GM12865 (cell line): Measurements from ENCODE around the gene MVB12B.

Experiments used
- DNase-seq: peaks from one replicate; pipeline ENCODE4 v3.0.0; 2010; ENCODE audit warnings: low read depth
- H3K4me3 ChIP-seq: 2 replicates; pipeline ENCODE4 v1.5.1; 2011; ENCODE audit warnings: mild to moderate bottlenecking, low read depth, low read length, control low read depth
- TF ChIP-seq, protein P1 (sequence below): IDR thresholded peaks from 2 replicates; pipeline ENCODE4 v1.5.1; 2011; ENCODE audit warnings: low read length, control low read depth, low read depth, inconsistent platforms; ENCODE audit not compliant: insufficient read depth; ENCODE audit errors: missing control alignments

The MVB12B gene

DNA sequence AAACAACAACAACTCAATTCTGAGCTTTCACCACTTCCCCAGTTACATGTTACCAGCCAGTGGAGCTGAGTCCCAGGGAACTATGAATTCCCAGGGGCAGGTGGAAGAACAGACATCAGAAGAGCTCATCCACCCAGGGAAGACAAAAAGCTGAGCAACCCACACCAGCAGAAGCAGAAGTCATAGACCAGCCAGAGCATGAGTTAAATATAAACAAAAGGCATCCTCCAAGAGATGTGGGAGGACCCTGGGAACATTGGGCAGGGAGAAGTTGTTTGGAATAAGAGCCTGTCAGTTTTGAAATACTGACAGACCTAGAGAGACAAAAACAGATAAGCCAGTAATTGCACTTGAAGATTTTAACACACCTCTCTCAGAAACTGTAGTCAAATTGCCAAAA, 184.8 kb downstream of the MVB12B start:
- DNase-seq, result no peak
- no peak overlapping the region for H3K4me3 ChIP-seq
- TF ChIP-seq, protein P1, sequence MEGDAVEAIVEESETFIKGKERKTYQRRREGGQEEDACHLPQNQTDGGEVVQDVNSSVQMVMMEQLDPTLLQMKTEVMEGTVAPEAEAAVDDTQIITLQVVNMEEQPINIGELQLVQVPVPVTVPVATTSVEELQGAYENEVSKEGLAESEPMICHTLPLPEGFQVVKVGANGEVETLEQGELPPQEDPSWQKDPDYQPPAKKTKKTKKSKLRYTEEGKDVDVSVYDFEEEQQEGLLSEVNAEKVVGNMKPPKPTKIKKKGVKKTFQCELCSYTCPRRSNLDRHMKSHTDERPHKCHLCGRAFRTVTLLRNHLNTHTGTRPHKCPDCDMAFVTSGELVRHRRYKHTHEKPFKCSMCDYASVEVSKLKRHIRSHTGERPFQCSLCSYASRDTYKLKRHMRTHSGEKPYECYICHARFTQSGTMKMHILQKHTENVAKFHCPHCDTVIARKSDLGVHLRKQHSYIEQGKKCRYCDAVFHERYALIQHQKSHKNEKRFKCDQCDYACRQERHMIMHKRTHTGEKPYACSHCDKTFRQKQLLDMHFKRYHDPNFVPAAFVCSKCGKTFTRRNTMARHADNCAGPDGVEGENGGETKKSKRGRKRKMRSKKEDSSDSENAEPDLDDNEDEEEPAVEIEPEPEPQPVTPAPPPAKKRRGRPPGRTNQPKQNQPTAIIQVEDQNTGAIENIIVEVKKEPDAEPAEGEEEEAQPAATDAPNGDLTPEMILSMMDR, result no peak

DNA sequence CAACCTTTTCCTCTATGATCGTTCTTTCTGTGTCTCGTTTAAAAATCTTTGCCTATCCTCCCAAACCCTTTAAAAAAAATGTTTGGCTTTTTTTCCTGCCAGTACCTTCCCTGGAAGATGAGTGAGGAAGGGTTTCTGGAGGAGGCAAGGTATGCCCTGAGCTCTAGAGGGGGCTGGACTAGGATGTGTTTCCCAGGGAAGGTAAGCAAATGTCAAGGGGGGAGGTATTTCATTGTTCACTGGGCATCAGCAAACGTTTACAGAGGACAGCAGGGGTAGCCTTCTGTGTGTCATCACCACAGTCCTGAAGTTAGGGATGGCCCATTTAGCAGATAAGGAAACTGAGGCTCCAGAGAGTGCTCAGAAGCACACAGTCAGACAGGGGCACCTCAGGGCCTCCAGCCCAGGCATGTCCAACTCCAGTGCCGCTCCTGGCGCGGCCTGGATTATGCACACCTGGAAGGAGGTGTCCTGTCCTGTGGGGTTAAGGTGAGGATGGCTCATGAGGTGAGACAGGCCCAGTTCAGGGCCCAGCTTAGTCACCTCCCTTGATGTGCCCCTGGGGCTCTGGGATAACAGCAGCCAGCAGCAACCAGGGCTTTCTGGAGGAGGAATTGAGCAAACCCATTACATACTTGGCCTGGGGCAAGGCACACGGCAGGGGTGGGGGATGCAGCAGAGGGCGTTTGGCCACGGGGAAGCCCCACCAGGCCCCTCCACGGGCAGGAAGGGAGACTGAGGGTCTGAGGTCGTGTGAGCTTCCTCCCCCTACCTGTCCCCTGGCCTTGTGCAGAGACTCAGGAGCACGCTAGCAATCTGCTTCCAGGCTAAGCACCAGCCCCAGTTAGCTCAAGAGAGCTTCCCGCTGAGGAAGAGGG, 186.8 kb downstream of the MVB12B start:
- H3K4me3 ChIP-seq, result no peak overlapping the region
- DNase-seq, result no peak
- TF ChIP-seq, protein P1, result no peak

DNA sequence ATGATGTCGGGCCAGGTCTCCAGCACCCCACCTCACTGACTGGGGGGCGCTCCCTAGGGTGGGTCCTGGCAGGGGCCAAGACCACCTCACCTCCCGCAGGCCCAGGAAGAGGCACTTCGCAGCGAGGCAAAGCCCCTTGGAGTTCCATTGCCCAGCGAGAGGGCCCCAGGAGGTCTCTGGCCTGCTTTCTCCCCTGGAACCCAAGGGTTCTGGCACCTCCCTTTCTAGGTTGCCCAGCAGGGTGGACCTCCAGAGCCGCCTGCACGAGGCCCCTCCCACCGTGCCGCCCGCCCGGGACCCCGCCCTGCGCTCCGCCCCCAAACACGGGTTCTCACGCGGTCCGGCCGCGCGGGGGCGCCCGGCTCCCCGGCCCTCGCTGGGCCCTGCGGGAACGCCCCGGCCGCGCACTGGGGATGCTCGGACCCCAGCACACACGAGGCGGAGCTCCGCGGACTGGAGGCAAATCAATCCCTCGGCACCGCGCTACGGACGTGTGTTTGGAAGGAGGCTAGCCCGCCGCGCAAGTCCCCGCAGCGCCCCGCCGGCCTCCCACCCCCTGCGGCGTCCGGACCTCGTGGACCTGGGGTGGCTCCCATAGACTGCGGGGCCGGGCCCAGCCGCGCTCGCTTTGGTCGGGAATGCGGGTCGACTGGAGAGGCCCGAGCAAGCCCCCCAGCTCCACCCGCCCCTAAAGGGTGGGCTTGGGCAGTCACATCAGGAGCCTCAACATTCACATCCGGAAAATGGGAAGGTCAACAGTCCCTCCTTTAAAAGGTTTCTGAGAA, 187.6 kb downstream of the MVB12B start:
- no peak for DNase-seq
- TF ChIP-seq, protein P1, result peak; percentile 24
- H3K4me3 ChIP-seq, result no peak overlapping the region

DNA sequence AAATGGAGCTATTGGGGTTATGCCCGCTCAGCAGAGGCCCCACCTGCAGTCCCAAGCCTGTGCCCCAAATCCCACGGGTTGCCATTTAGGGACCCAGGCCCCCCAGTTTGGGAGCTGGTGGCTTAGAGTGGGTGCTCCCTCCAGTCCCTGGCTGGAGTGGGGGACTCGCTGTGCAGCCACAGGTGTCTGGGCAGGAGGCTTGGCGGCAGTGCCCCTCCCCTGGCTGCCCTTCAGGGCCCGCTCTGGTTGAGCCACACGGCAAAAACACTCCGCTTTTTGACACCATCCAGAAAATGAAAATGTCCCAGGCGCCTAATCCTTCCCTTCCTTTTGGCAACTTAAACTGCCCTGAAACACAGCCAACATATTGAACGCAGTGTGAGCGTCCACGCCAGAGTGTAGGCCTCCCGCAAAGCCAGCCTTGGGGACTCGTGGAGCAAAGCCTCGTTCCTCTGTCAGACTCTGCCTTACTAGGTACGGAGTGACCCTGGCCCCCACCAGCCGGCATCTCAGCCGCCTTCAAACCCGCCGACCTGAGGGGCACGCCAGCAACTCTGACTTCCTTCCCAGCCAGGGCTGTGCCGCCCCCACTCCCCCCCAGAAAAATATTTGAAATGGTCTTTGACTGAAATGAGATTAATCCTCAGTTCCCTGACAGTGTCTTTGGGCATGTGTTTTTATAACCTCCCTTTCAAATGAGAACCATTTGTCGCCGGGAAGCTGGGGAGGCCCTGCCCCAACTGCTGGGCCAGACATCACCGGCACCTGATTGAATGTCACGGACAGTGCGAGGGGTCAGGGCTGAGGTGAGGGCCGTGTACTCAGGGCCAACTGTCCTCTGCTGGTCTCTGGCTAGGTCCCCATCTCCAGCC, 188.6 kb downstream of the MVB12B start:
- TF ChIP-seq, protein P1, result no peak
- no peak for DNase-seq
- no peak overlapping the region for H3K4me3 ChIP-seq

DNA sequence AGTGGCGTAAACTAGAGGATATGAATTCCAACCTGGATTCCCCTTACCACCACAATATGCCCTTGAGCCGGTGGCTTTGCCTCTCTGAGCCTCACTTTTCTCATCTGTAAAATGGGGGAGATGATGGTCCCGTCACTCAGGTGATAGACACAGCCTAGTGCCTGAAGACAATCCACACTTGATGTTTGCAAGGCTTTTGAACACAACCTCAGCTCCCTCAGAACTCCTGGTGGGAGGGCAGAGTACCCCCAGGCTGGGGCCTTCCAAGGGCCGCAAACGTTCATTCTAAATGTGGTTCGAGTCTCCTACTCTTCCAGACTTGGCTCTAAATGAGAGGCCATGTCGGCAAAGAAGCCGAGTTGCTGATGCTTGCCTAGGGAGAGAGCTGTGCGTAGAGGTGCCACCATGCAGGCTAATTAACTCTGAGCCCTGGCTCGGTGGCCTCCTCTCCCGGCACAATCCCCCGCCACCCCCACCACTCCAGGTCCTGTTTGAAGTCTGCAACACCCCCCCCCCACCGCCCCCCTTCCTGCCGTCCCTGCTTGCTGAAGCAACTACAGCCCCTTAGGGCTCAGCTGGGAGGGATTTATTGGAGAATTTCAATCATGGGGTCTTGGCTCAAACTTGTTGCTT, 189.4 kb downstream of the MVB12B start:
- DNase-seq, result no peak

More for the DNA sequence above, 189.4 kb downstream of the MVB12B start:
- TF ChIP-seq, protein P1, result no peak
- no peak overlapping the region for H3K4me3 ChIP-seq
